ENCODE measurements around the gene MUSTN1. TPM values are rescaled to one million over a fixed set of nuclear protein-coding genes. Genes with fewer than 3 reads are reported as not detected.

Gene MUSTN1
- total RNA-seq, 4 donors from 2014 or later, result 2.8 to 34.7 (median 6.4) TPM

GRCh38 chr3:52877085-52877484, 42.3 kb upstream of the MUSTN1 start:
- TF ChIP-seq CTCF (IDR thresholded peaks at IDR 0.05), result no peak
- ATAC-seq (ENCODE audit: low FRiP score) (no peak), DNase-seq (ENCODE audit: low spot score) (no peak)

GRCh38 chr3:52874864-52875587, 40.2 kb upstream of the MUSTN1 start:
- no peak for DNase-seq (ENCODE audit: low spot score)
- no peak for TF ChIP-seq CTCF (IDR thresholded peaks at IDR 0.05)

DNA sequence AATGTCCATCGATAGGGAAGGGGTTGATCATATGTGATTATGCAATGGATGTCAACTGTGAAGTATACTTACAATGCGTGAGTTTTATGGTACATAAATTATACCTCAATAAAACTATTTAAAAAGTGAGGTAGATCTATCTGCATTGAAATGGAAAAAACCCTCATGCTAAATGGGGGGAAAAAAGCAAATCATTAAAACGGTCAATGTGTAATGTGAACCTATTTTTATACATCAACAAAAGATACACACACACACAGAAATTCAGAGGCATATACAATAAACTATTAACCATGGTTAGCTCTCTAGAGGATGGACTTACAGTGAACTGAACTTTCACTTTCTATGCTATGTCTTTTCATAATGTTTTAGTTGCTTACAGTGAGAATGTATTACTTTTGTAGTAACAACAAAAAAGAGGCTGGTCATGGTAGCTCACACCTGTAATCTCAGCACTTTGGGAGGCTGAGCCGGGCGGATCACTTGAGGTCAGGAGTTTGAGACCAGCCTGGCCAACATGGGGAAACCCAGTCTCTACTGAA, 39.4 kb upstream of the MUSTN1 start:
- ATAC-seq (ENCODE audit: low FRiP score) (no peak), DNase-seq (ENCODE audit: low spot score) (no peak)
- TF ChIP-seq CTCF (IDR thresholded peaks at IDR 0.05), result no peak

More at GRCh38 chr3:52874864-52875587, 40.2 kb upstream of the MUSTN1 start:
- ATAC-seq (ENCODE audit: low FRiP score), result no peak

DNA sequence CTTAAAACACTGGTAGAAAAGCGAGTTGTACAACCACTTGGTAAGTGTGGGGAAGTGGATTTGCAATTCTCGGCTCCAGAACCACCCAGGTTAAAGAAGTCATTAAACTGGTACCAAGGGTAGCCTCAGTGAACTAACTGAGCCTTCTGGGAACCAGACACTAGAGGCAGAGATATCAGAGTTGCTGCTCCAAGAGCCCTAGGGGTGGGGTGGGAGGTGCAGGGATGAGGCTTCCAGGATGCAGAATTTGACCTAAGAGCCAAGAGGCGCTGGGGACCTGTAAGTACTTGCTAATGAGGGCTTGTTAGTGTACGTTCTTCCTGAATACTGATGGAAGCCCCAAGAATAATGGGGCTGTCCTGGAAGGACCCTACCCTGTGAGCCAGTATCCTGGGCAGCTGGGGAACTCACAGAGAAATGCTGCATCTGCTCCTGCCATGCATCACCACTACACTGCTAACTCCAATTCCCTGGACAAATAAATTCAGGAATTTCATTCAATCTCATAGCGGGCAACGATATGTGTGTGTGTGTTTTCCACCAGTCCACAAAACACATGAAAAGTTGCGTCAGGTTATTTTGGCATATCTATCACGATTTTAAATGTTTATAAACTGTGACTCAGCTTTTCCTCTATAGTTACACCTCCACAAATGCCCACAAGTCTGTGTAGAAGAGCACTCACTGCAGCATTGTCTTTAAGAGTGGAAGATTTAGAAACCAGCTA, 38.8 kb upstream of the MUSTN1 start:
- TF ChIP-seq CTCF (IDR thresholded peaks at IDR 0.05), result no peak
- DNase-seq (ENCODE audit: low spot score) (no peak), ATAC-seq (ENCODE audit: low FRiP score) (no peak)

DNA sequence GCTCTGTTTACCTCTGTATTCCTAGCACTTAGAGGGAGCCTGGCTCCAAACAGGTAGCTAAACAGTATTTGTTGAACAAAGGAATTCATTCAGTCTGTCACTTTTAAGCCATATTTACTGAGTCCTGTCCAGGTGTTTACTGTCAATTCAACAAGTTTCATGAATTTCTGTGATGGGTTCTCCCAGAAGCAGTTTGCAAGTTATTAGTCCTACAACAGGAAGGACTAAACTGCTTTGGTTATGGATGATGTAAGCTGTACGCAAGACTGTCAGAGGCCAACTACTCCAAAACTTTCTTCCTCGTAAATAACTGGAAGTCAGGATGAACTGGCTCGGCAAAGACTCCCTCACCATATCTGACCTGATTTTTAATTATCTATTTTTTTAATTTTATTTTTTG, 37.4 kb upstream of the MUSTN1 start:
- DNase-seq (ENCODE audit: low spot score) (no peak), ATAC-seq (ENCODE audit: low FRiP score) (no peak)
- TF ChIP-seq CTCF (IDR thresholded peaks at IDR 0.05), result no peak

GRCh38 chr3:52871761-52872160, 36.9 kb upstream of the MUSTN1 start:
- TF ChIP-seq CTCF (IDR thresholded peaks at IDR 0.05), result no peak
- DNase-seq (ENCODE audit: low spot score) (no peak), ATAC-seq (ENCODE audit: low FRiP score) (no peak)
